Rectal smooth muscle tissue (tissue), 1 donor: ENCODE data around the gene GRIK2.

Experiments
- H3K27ac ChIP-seq: one replicate; pipeline ENCODE4 v1.7.0; 2013; ENCODE audit warnings: low read depth, low read length, inconsistent platforms
- H3K27me3 ChIP-seq: one replicate; pipeline ENCODE4 v1.7.0; 2013; ENCODE audit warnings: low read length; ENCODE audit not compliant: control insufficient read depth, insufficient read depth
- H3K36me3 ChIP-seq: one replicate; pipeline ENCODE4 v1.7.0; 2013; ENCODE audit warnings: low read length; ENCODE audit not compliant: control insufficient read depth, insufficient read depth
- H3K4me1 ChIP-seq: one replicate; pipeline ENCODE4 v1.7.0; 2013; ENCODE audit warnings: low read length; ENCODE audit not compliant: control insufficient read depth, insufficient read depth
- H3K4me3 ChIP-seq: one replicate; pipeline ENCODE4 v1.7.0; 2013; ENCODE audit warnings: low read length
- H3K9ac ChIP-seq: one replicate; pipeline ENCODE4 v1.7.0; 2013; ENCODE audit warnings: low read length

GRIK2 gene

GRCh38 chr6:101668496-101669030 lies 275.1 kb downstream of the GRIK2 start:
- no peak overlapping the region for H3K4me3 ChIP-seq
- H3K27ac ChIP-seq = no peak overlapping the region
- H3K36me3 ChIP-seq = no peaks in the 10 kb centered on the region
- no peaks in the 10 kb centered on the region for H3K4me1 ChIP-seq
- H3K9ac ChIP-seq = no peak overlapping the region
- no peaks in the 10 kb centered on the region for H3K27me3 ChIP-seq

GRCh38 chr6:101676187-101676586 lies 282.7 kb downstream of the GRIK2 start:
- Histone ChIP-seq H3K36me3 (no peaks in the 10 kb centered on the region), H3K27ac (no peak overlapping the region), H3K27me3 (no peaks in the 10 kb centered on the region), H3K9ac (no peak overlapping the region), H3K4me1 (no peaks in the 10 kb centered on the region), H3K4me3 (no peak overlapping the region)

GRCh38 chr6:101682937-101683336 lies 289.4 kb downstream of the GRIK2 start:
- H3K27ac ChIP-seq = no peak overlapping the region
- H3K27me3 ChIP-seq = no peaks in the 10 kb centered on the region
- H3K36me3 ChIP-seq = no peaks in the 10 kb centered on the region
- H3K4me3 ChIP-seq = no peak overlapping the region
- no peaks in the 10 kb centered on the region for H3K4me1 ChIP-seq
- no peak overlapping the region for H3K9ac ChIP-seq

- H3K27me3 ChIP-seq = no peaks in the 10 kb centered on the region
- H3K36me3 ChIP-seq = no peaks in the 10 kb centered on the region
- H3K27ac ChIP-seq = no peak overlapping the region
- no peak overlapping the region for H3K9ac ChIP-seq
- H3K4me3 ChIP-seq = no peak overlapping the region
- no peaks in the 10 kb centered on the region for H3K4me1 ChIP-seq
Observed at GRCh38 chr6:101683884-101684283, 290.4 kb downstream of the GRIK2 start.

GRCh38 chr6:101686653-101687052 lies 293.1 kb downstream of the GRIK2 start:
- H3K4me1 ChIP-seq = no peaks in the 10 kb centered on the region
- H3K27me3 ChIP-seq = no peaks in the 10 kb centered on the region
- no peaks in the 10 kb centered on the region for H3K36me3 ChIP-seq
- no peak overlapping the region for H3K27ac ChIP-seq
- H3K4me3 ChIP-seq = no peak overlapping the region
- H3K9ac ChIP-seq = no peak overlapping the region

GRCh38 chr6:101689156-101689555 lies 295.6 kb downstream of the GRIK2 start:
- no peaks in the 10 kb centered on the region for H3K4me1 ChIP-seq
- H3K36me3 ChIP-seq = no peaks in the 10 kb centered on the region
- no peak overlapping the region for H3K4me3 ChIP-seq
- H3K27me3 ChIP-seq = no peaks in the 10 kb centered on the region
- no peak overlapping the region for H3K9ac ChIP-seq
- no peak overlapping the region for H3K27ac ChIP-seq

- Histone ChIP-seq H3K27me3 (no peaks in the 10 kb centered on the region), H3K4me1 (no peaks in the 10 kb centered on the region), H3K36me3 (no peaks in the 10 kb centered on the region), H3K9ac (no peak overlapping the region), H3K27ac (no peak overlapping the region), H3K4me3 (no peak overlapping the region)
Observed at GRCh38 chr6:101689695-101690094, 296.2 kb downstream of the GRIK2 start.

- H3K36me3 ChIP-seq = no peaks in the 10 kb centered on the region
- H3K9ac ChIP-seq = no peak overlapping the region
- no peak overlapping the region for H3K4me3 ChIP-seq
- H3K27ac ChIP-seq = no peak overlapping the region
- H3K27me3 ChIP-seq = no peaks in the 10 kb centered on the region
- no peaks in the 10 kb centered on the region for H3K4me1 ChIP-seq
Observed at GRCh38 chr6:101700655-101701054, 307.1 kb downstream of the GRIK2 start.

- no peaks in the 10 kb centered on the region for H3K4me1 ChIP-seq
- H3K36me3 ChIP-seq = no peaks in the 10 kb centered on the region
- no peak overlapping the region for H3K9ac ChIP-seq
- no peak overlapping the region for H3K4me3 ChIP-seq
- no peak overlapping the region for H3K27ac ChIP-seq
- H3K27me3 ChIP-seq = no peaks in the 10 kb centered on the region
Observed at GRCh38 chr6:101703311-101703710, 309.8 kb downstream of the GRIK2 start.

GRCh38 chr6:101705866-101706265 lies 312.4 kb downstream of the GRIK2 start:
- no peaks in the 10 kb centered on the region for H3K27me3 ChIP-seq

GRCh38 chr6:101706576-101706975 lies 313.1 kb downstream of the GRIK2 start:
- no peak overlapping the region for H3K9ac ChIP-seq
- no peaks in the 10 kb centered on the region for H3K4me1 ChIP-seq
- no peak overlapping the region for H3K27ac ChIP-seq
- no peak overlapping the region for H3K4me3 ChIP-seq
- H3K36me3 ChIP-seq = no peaks in the 10 kb centered on the region
- no peaks in the 10 kb centered on the region for H3K27me3 ChIP-seq

More at GRCh38 chr6:101705866-101706265, 312.4 kb downstream of the GRIK2 start:
- H3K4me1 ChIP-seq = no peaks in the 10 kb centered on the region
- H3K27ac ChIP-seq = no peak overlapping the region
- H3K4me3 ChIP-seq = no peak overlapping the region
- H3K36me3 ChIP-seq = no peaks in the 10 kb centered on the region
- no peak overlapping the region for H3K9ac ChIP-seq

GRCh38 chr6:101711518-101711917 lies 318.0 kb downstream of the GRIK2 start:
- Histone ChIP-seq H3K4me1 (no peaks in the 10 kb centered on the region), H3K36me3 (no peaks in the 10 kb centered on the region), H3K27me3 (no peaks in the 10 kb centered on the region), H3K27ac (no peak overlapping the region), H3K4me3 (no peak overlapping the region), H3K9ac (no peak overlapping the region)

- Histone ChIP-seq H3K9ac (no peak overlapping the region), H3K27ac (no peak overlapping the region), H3K36me3 (no peaks in the 10 kb centered on the region), H3K4me3 (no peak overlapping the region), H3K4me1 (no peaks in the 10 kb centered on the region), H3K27me3 (no peaks in the 10 kb centered on the region)
Observed at GRCh38 chr6:101716387-101716786, 322.9 kb downstream of the GRIK2 start.
